A673 (cell line): Measurements from ENCODE around the gene ALDH3B2. TPM values are rescaled to one million over a fixed set of nuclear protein-coding genes. Genes with fewer than 3 reads are reported as not detected.
A peak's percentile ranks its signal among the peaks of the same experiment; 100 is the strongest.

Source experiments
- BruUV-seq: library from RNA; stranded (reverse); fragments of 400-500 nt; replicated peaks from 2 replicates; lab custom pipeline; 2021; lab: Mats Ljungman, UMichigan
- CTCF ChIA-PET: fragments of 300-600 bp; sonication (Branson Sonifier 250); formaldehyde crosslinking; loops from one replicate; lab custom pipeline; 2022; ENCODE audit warnings: antibody characterized with exemption; lab: Charles Lee
- POLR2A ChIA-PET: fragments of 300-600 bp; sonication (Branson Sonifier 250); formaldehyde crosslinking; loops from one replicate; lab custom pipeline; 2022; ENCODE audit warnings: antibody characterized with exemption; ENCODE audit not compliant: low non-redundant PET; lab: Charles Lee
- DNase-seq: peaks from one replicate; pipeline ENCODE4 v3.0.0-alpha.2; 2015; ENCODE audit warnings: low spot score
- H3K27ac ChIP-seq: fragments of 200-600 bp; sonication (generic); 2 replicates; pipeline ENCODE4 v1.5.1; 2016; ENCODE audit warnings: mixed run types, low read depth, mild to moderate bottlenecking, mixed read lengths, antibody characterized with exemption, low read length; ENCODE audit not compliant: poor library complexity, severe bottlenecking
- H3K27me3 ChIP-seq: fragments of 200-600 bp; sonication (generic); replicated peaks from 2 replicates; pipeline ENCODE4 v1.6.1; 2017; ENCODE audit warnings: mixed run types, low read depth, mild to moderate bottlenecking, mixed read lengths, antibody characterized with exemption, low read length; ENCODE audit not compliant: insufficient read depth, poor library complexity
- H3K36me3 ChIP-seq: fragments of 200-600 bp; sonication (generic); 2 replicates; pipeline ENCODE4 v1.6.1; 2016; ENCODE audit warnings: mixed run types, mild to moderate bottlenecking, mixed read lengths, antibody characterized with exemption, low read length; ENCODE audit not compliant: insufficient read depth, poor library complexity, severe bottlenecking
- H3K4me1 ChIP-seq: fragments of 200-600 bp; sonication (generic); 2 replicates; pipeline ENCODE4 v1.6.1; 2017; ENCODE audit warnings: mixed run types, mild to moderate bottlenecking, mixed read lengths, antibody characterized with exemption, low read length; ENCODE audit not compliant: insufficient read depth, poor library complexity, severe bottlenecking
- H3K4me3 ChIP-seq: fragments of 200-600 bp; sonication (generic); 2 replicates; pipeline ENCODE4 v1.5.1; 2016; ENCODE audit warnings: low read depth, mixed run types, mild to moderate bottlenecking, mixed read lengths, low read length; ENCODE audit not compliant: poor library complexity, severe bottlenecking
- H3K9me3 ChIP-seq: fragments of 200-600 bp; sonication (generic); 2 replicates; pipeline ENCODE4 v1.6.1; 2016; ENCODE audit warnings: mixed run types, low read depth, mild to moderate bottlenecking, mixed read lengths, antibody characterized with exemption, low read length; ENCODE audit not compliant: poor library complexity, severe bottlenecking
- CTCF ChIP-seq: fragments of 300-800, 200-600 bp; sonication (generic); conservative IDR thresholded peaks from 2 replicates; pipeline ENCODE4 v1.5.1; 2017; ENCODE audit warnings: low read depth, mild to moderate bottlenecking, antibody characterized with exemption, low read length, moderate library complexity, mixed read lengths
- EZH2 ChIP-seq: fragments of 200-600 bp; sonication (generic); IDR thresholded peaks from 2 replicates; pipeline ENCODE4 v1.6.1; 2017; ENCODE audit warnings: borderline replicate concordance, low read depth, mild to moderate bottlenecking, mixed read lengths, antibody characterized with exemption, low read length; ENCODE audit not compliant: poor library complexity, severe bottlenecking
- intact Hi-C: fragments of 100-400 bp; cut with micrococcal nuclease; formaldehyde crosslinking; loops from one replicate; pipeline ENCODE4 v1.10.0; 2022; ENCODE audit not compliant: unreplicated experiment
- total RNA-seq: library from RNA; stranded (reverse); gene quantifications from 2 replicates; pipeline ENCODE4 v1.2.3, GENCODE V29; 2021

The ALDH3B2 gene
- total RNA-seq, 1 experiment from 2014 or later: not detected

GRCh38 chr11:67645521-67646461, 28.6 kb downstream of the ALDH3B2 start:
- no peaks in the 10 kb centered on the region for H3K9me3 ChIP-seq
- intact Hi-C loops: no loop called here
- TF ChIP-seq EZH2: no peak
- TF ChIP-seq CTCF: no peak
- H3K27me3 ChIP-seq: no peaks in the 10 kb centered on the region
- no TSS peak for BruUV-seq
- CTCF ChIA-PET: interaction anchor here (0.6 kb wide), 1 partner anchor 309 kb away, joined by 3 read pairs; no protein-coding TSS in a partner anchor
- no peak overlapping the region for H3K27ac ChIP-seq
- no peak for DNase-seq
- no peak overlapping the region for H3K4me3 ChIP-seq
- no peaks in the 10 kb centered on the region for H3K36me3 ChIP-seq
- peaks cover 19% of the 10 kb centered on the region for H3K4me1 ChIP-seq
- POLR2A ChIA-PET: no interaction called here

GRCh38 chr11:67644472-67645418, 29.7 kb downstream of the ALDH3B2 start:
- no peaks in the 10 kb centered on the region for H3K9me3 ChIP-seq
- H3K36me3 ChIP-seq: no peaks in the 10 kb centered on the region
- DNase-seq: no peak
- ChIA-PET POLR2A (no interaction called here), CTCF (interaction anchor here (0.6 kb wide), 1 partner anchor 310 kb away, joined by 3 read pairs; no protein-coding TSS in a partner anchor)
- intact Hi-C loops: no loop called here
- no peak overlapping the region for H3K4me3 ChIP-seq
- H3K27me3 ChIP-seq: no peaks in the 10 kb centered on the region
- no TSS peak for BruUV-seq
- TF ChIP-seq EZH2 (no peak), CTCF (no peak)
- H3K4me1 ChIP-seq: peaks cover 10% of the 10 kb centered on the region
- no peak overlapping the region for H3K27ac ChIP-seq

- no TSS peak for BruUV-seq
- DNase-seq: peak; percentile 42
- Histone ChIP-seq H3K27ac (no peak overlapping the region), H3K27me3 (no peaks in the 10 kb centered on the region), H3K4me3 (no peak overlapping the region), H3K36me3 (no peaks in the 10 kb centered on the region), H3K9me3 (no peaks in the 10 kb centered on the region), H3K4me1 (peaks cover 8% of the 10 kb centered on the region)
- CTCF ChIA-PET: no interaction called here
- TF ChIP-seq EZH2 (no peak), CTCF (peak; percentile 42)
- POLR2A ChIA-PET: no interaction called here
- intact Hi-C loops: no loop called here
These were observed 30.4 kb downstream of the ALDH3B2 start for GRCh38 chr11:67644042-67644441.
